Fibroblast of skin of left quadriceps (primary cell): ENCODE results near the gene POTEG.
"Not testable (repeated sequence)": the region's sequence is repeated elsewhere in the genome, so short reads cannot be mapped to it uniquely, and the experiment has no call there.

Experiments
- DNase-seq, 2 experiments: peaks; one replicate each; pipeline ENCODE4 v3.0.0-alpha.2; 2013; ENCODE audit warnings: low read depth in 2 of 2

POTEG gene

DNA sequence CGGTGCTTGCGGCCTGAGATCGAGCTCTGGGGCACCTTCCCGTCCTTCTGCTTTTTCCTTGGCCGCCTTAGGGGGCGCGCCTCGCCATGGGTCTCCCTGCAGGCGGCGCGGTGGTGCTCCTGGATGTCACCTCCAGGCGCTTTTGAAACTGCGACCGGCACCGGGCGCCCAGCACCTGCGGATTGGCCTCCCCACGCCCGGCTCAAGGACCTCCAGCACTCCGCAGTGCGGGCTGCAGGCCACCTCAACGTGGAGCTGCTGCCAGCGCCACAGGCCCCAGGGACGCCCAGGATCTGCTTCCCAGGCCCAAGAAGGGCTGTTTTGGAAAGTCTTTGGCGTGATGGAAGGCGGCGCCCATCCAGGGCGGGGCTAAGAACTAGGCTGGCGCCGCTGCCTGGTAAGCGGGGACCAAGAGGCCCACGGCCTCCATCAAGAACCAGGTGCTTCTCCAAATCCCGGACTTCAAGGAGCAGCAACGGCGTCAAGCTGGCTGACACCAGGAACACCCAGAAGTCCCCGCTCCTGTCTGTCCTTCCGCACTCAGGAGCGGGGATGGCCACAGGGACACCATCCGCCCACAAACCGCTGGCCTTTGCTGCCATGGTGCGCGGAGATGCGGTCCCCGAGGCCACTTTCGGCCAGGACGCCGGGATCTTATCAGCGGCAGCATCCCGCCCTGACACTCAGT lies 61.2 kb downstream of the POTEG start:
- DNase-seq = not testable (repeated sequence)

DNA sequence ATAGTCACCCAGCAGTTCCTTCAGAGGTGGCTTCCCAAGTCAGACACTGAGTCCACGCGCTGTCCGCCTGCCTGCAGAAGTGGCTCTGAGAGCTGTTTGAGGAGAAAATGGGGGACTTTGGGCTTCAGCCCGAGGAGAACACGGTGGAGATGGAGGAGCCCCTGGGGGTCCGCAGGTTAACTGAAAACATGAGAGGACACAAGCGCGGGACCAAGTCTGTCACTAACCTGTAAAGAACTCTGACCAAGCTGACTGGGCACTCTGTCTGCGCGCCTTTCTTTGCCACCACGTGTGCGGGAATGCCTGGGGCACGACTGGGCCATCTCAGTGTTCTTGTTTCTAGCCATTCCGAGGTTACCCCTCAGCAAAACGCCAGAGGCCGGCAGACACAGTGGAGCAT lies 62.4 kb downstream of the POTEG start:
- not testable (repeated sequence) for DNase-seq

- not testable (repeated sequence) for DNase-seq
Observed at GRCh38 chr14:19362803-19363202, 71.3 kb downstream of the POTEG start.

- DNase-seq = not testable (repeated sequence)
Observed at GRCh38 chr14:19362323-19362722, 71.8 kb downstream of the POTEG start.

DNA sequence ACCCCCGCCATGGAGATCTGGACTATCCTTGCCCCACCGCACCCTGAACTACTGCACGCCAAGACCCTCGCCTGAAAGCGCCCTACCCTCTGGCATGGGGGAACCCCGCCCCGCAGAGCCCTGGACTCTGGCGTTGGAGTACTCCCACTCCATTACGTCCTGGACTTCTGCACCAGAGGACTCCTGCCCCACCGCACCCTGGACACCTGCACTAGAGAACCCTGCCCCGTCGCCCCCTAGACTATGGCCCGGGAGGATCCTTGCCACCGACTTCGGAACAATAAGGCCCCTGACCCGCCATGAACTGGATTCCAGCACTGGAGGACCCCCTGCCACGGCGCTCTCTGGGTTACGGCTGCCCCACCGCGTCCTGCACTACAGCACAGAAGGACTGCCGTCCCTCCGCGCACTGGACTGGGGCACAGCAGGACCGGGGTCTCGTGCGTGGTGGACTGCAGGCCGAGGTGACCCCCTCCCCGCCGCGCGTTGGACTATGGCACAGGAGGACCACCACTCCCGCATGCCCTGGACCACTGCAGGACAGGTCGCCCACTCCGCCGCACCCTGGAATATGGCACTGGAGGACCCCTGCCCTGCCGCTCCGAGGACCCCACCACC lies 72.4 kb downstream of the POTEG start:
- DNase-seq = not testable (repeated sequence)

GRCh38 chr14:19360937-19361635 lies 73.1 kb downstream of the POTEG start:
- not testable (repeated sequence) for DNase-seq
